ENCODE data around the gene CDH24. TPM values are rescaled to one million over a fixed set of nuclear protein-coding genes. Genes with fewer than 3 reads are reported as not detected.

The CDH24 gene
- polyA plus RNA-seq, 3 donors: 0.13 to 0.14 TPM; not detected in 1

DNA sequence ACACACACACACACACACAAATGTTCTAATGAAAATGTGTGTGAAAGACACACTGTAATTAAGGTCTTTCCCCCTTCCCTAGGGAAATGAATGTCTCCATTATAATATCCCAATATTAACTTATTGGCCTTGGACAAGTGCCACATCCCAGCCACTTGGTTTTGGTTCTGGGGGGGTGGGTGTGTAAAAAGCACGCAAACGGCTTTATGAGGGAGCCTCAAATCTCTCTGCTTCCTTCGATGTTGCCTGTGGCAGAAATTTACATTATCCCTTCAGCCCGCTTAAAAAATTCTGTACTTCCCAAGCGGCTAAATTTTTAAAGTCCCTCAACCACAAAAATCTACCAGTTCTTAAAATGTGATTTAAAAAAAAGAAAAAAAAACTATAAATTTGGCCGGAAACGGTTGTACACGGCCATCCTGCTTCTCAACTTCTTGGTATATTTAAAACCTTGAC is 47.8 kb downstream of the CDH24 start:
- peak overlapping the region; percentile 94 to 98 for H3K4me3 Mint-ChIP-seq
- H3K27ac Mint-ChIP-seq: peak overlapping the region; percentile 93 to 100 (median 98)
- Histone ChIP-seq H3K4me2 (replicated peaks; ENCODE audit: extremely low read depth, low read length, poor library complexity, severe bottlenecking) (peak overlapping the region; percentile 76), H3K4me1 (ENCODE audit: control insufficient read depth in 1 of 2, insufficient read depth in 2 of 2, low read length in 2 of 2) (peaks cover 30 to 40% of the 10 kb centered on the region in 2 donors), H3K27me3 (ENCODE audit: control insufficient read depth in 2 of 2, insufficient read depth in 2 of 2, low read length in 2 of 2) (no peaks in the 10 kb centered on the region), H3K79me2 (ENCODE audit: insufficient read depth, low read length) (peaks cover 26% of the 10 kb centered on the region), H2AFZ (ENCODE audit: insufficient read depth, low read depth, low read length, poor library complexity, severe bottlenecking) (peak overlapping the region; percentile 88), H3K36me3 (replicated peaks in 1 of 2; ENCODE audit: control insufficient read depth in 1 of 2, insufficient read depth in 2 of 2, low read length in 2 of 2) (no peaks in the 10 kb centered on the region), H3K9ac (ENCODE audit: insufficient read depth, low read length, poor library complexity, severe bottlenecking) (peak overlapping the region; percentile 76), H3K9me3 (replicated peaks in 1 of 2; ENCODE audit: control insufficient read depth in 1 of 2, insufficient read depth in 1 of 2, low read length in 2 of 2) (no peaks in the 10 kb centered on the region), H3K4me3 (replicated peaks in 1 of 3; ENCODE audit: low read depth in 2 of 3, low read length in 3 of 3) (peak overlapping the region; percentile 67 to 97 (median 86)), H3K27ac (ENCODE audit: low read depth in 1 of 2, low read length in 2 of 2) (peak overlapping the region; percentile 41 to 88), H4K20me1 (ENCODE audit: insufficient read depth, low read length) (no peaks in the 10 kb centered on the region)
- intact Hi-C loops (cut with micrococcal nuclease): loop anchor here in 1 of 2 donors (2.0 to 10.0 kb wide), 2 partner anchors 25 to 1435 kb away; partner anchors contain the start of gene SDR39U1
- WGBS (ENCODE audit: insufficient coverage): no CpG with 5 or more reads among the region's 8 CpGs
- H3K27me3 Mint-ChIP-seq (ENCODE audit: low read depth in 3 of 3): peaks cover 0 to 2% (median 0%) of the 10 kb centered on the region in 3 donors
- H3K4me1 Mint-ChIP-seq: peaks cover 21% of the 10 kb centered on the region
- peaks cover 0 to 4% of the 10 kb centered on the region in 2 donors for H3K36me3 Mint-ChIP-seq
- no peak for DNase-seq
- no peaks in the 10 kb centered on the region for H3K9me3 Mint-ChIP-seq
- TF ChIP-seq, protein P1, sequence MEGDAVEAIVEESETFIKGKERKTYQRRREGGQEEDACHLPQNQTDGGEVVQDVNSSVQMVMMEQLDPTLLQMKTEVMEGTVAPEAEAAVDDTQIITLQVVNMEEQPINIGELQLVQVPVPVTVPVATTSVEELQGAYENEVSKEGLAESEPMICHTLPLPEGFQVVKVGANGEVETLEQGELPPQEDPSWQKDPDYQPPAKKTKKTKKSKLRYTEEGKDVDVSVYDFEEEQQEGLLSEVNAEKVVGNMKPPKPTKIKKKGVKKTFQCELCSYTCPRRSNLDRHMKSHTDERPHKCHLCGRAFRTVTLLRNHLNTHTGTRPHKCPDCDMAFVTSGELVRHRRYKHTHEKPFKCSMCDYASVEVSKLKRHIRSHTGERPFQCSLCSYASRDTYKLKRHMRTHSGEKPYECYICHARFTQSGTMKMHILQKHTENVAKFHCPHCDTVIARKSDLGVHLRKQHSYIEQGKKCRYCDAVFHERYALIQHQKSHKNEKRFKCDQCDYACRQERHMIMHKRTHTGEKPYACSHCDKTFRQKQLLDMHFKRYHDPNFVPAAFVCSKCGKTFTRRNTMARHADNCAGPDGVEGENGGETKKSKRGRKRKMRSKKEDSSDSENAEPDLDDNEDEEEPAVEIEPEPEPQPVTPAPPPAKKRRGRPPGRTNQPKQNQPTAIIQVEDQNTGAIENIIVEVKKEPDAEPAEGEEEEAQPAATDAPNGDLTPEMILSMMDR (IDR thresholded peaks at IDR 0.05): no peak

- H3K27ac Mint-ChIP-seq: peak overlapping the region in 5 of 7 donors; percentile 22 to 95 (median 80)
- Histone ChIP-seq H3K27ac (ENCODE audit: low read depth in 1 of 2, low read length in 2 of 2) (peak overlapping the region in 1 of 2 donors; percentile 88), H3K4me2 (replicated peaks; ENCODE audit: extremely low read depth, low read length, poor library complexity, severe bottlenecking) (peak overlapping the region; percentile 76), H3K27me3 (ENCODE audit: control insufficient read depth in 2 of 2, insufficient read depth in 2 of 2, low read length in 2 of 2) (no peaks in the 10 kb centered on the region), H3K9me3 (replicated peaks in 1 of 2; ENCODE audit: control insufficient read depth in 1 of 2, insufficient read depth in 1 of 2, low read length in 2 of 2) (no peaks in the 10 kb centered on the region), H2AFZ (ENCODE audit: insufficient read depth, low read depth, low read length, poor library complexity, severe bottlenecking) (no peak overlapping the region), H3K36me3 (replicated peaks in 1 of 2; ENCODE audit: control insufficient read depth in 1 of 2, insufficient read depth in 2 of 2, low read length in 2 of 2) (no peaks in the 10 kb centered on the region), H3K9ac (ENCODE audit: insufficient read depth, low read length, poor library complexity, severe bottlenecking) (no peak overlapping the region), H3K4me3 (replicated peaks in 1 of 3; ENCODE audit: low read depth in 2 of 3, low read length in 3 of 3) (peak overlapping the region in 1 of 3 experiments; percentile 86), H3K4me1 (ENCODE audit: control insufficient read depth in 1 of 2, insufficient read depth in 2 of 2, low read length in 2 of 2) (peaks cover 30 to 40% of the 10 kb centered on the region in 2 donors), H4K20me1 (ENCODE audit: insufficient read depth, low read length) (no peaks in the 10 kb centered on the region), H3K79me2 (ENCODE audit: insufficient read depth, low read length) (peaks cover 26% of the 10 kb centered on the region)
- peaks cover 0 to 2% (median 0%) of the 10 kb centered on the region in 3 donors for H3K27me3 Mint-ChIP-seq (ENCODE audit: low read depth in 3 of 3)
- intact Hi-C loops (cut with micrococcal nuclease): loop anchor here in 1 of 2 donors (2.0 to 10.0 kb wide), 2 partner anchors 24 to 1436 kb away; partner anchors contain the start of gene SDR39U1
- H3K9me3 Mint-ChIP-seq: no peaks in the 10 kb centered on the region
- peaks cover 0 to 4% of the 10 kb centered on the region in 2 donors for H3K36me3 Mint-ChIP-seq
- H3K4me3 Mint-ChIP-seq: no peak overlapping the region
- 8% methylated on average over 3 of the region's 3 CpGs for WGBS (ENCODE audit: insufficient coverage)
- peaks cover 21% of the 10 kb centered on the region for H3K4me1 Mint-ChIP-seq
- TF ChIP-seq, protein P1 (IDR thresholded peaks at IDR 0.05): no peak
- no peak for DNase-seq
These were observed 48.5 kb downstream of the CDH24 start for GRCh38 chr14:23008831-23009230.

Measured in CD14-positive monocyte (primary cell).